Small intestine (tissue), 7 donors: ENCODE data around the gene LGALS7. TPM values are rescaled to one million over a fixed set of nuclear protein-coding genes. Genes with fewer than 3 reads are reported as not detected.

ENCODE experiments used
- DNase-seq, 2 donors: peaks; one replicate each; pipeline versions ENCODE4 v3.0.0 to v3.0.0-alpha.2; 2013
- FAIRE-seq: peaks from 2 replicates; lab custom pipeline; 2012; peaks lifted over from hg19 to GRCh38; lab: Jason Lieb, UNC
- H3K27ac ChIP-seq, 3 donors: one replicate each; pipeline ENCODE4 v1.5.1; 2013; ENCODE audit warnings: low read length in 2 of 3, mild to moderate bottlenecking in 2 of 3, control low read depth in 1 of 3, inconsistent platforms in 1 of 3, low read depth in 1 of 3, moderate library complexity in 1 of 3
- H3K27me3 ChIP-seq, 3 donors: one replicate each; pipeline ENCODE4 v1.6.1; 2013; ENCODE audit warnings: low read length in 3 of 3, inconsistent platforms in 1 of 3; ENCODE audit not compliant: control insufficient read depth in 3 of 3, insufficient read depth in 3 of 3
- H3K36me3 ChIP-seq, 3 donors: one replicate each; pipeline ENCODE4 v1.6.1; 2013; ENCODE audit warnings: low read length in 3 of 3, inconsistent platforms in 1 of 3, low read depth in 1 of 3, mild to moderate bottlenecking in 1 of 3, moderate library complexity in 1 of 3; ENCODE audit not compliant: control insufficient read depth in 3 of 3, insufficient read depth in 2 of 3
- H3K4me1 ChIP-seq, 3 donors: one replicate each; pipeline ENCODE4 v1.6.1; 2013; ENCODE audit warnings: low read length in 2 of 3, inconsistent platforms in 1 of 3, low read depth in 1 of 3, mild to moderate bottlenecking in 1 of 3, moderate library complexity in 1 of 3; ENCODE audit not compliant: control insufficient read depth in 3 of 3, insufficient read depth in 2 of 3
- H3K4me3 ChIP-seq, 3 donors: one replicate each; pipeline ENCODE4 v1.5.1; 2013; ENCODE audit warnings: low read length in 3 of 3, control low read depth in 1 of 3, inconsistent platforms in 1 of 3, low read depth in 1 of 3, mild to moderate bottlenecking in 1 of 3, moderate library complexity in 1 of 3
- H3K9me3 ChIP-seq, 2 donors: one replicate each; pipeline ENCODE4 v1.6.1; 2013; ENCODE audit warnings: low read depth in 1 of 2, low read length in 1 of 2; ENCODE audit not compliant: control insufficient read depth in 2 of 2, insufficient read depth in 1 of 2
- WGBS, 3 donors: extraction: QIAGEN DNeasy Blood & Tissue Kit; methylation state at CpG; one replicate each; pipeline ENCODE4 v1.1.7; 2013; 5-methylcytosine and 5-hydroxymethylcytosine counted together
- polyA plus RNA-seq, 4 donors: library from polyadenylated mRNA; stranded (reverse) in 3 of 4; unstranded in 1 of 4; fragments of 200-250 nt in 3 of 4; fragments of 120-200 nt in 1 of 4; gene quantifications; one replicate each; pipeline versions ENCODE4 v1.2.1 to v1.2.3, GENCODE V29; 2013
- donor health status: healthy with polysubstance abuse.
- donor health status: control.
- donor health status: control.
- donor health status: Bipolar disorder and iron deficiency.
- donor health status: healthy.

LGALS7 gene
- polyA plus RNA-seq, 4 donors = 1.1 to 9.2 TPM; not detected in 2

- no peak overlapping the region for H3K4me3 ChIP-seq
- DNase-seq (no peak), FAIRE-seq (no peak)
- H3K9me3 ChIP-seq = no peaks in the 10 kb centered on the region
- peaks cover 36 to 100% (median 45%) of the 10 kb centered on the region in 3 donors for H3K36me3 ChIP-seq
- 71 to 77% (median 76%) methylated on average over 29 to 30 of the region's 30 CpGs for WGBS, 3 donors
- no peaks in the 10 kb centered on the region for H3K27me3 ChIP-seq
- peaks cover 0 to 35% (median 0%) of the 10 kb centered on the region in 3 donors for H3K4me1 ChIP-seq
- H3K27ac ChIP-seq = peak overlapping the region in 1 of 3 donors; percentile 70
These were observed 46.5 kb downstream of the LGALS7 start for GRCh38 chr19:38726761-38727301.

- Histone ChIP-seq H3K36me3 (peaks cover 37 to 100% (median 51%) of the 10 kb centered on the region in 3 donors), H3K27me3 (no peaks in the 10 kb centered on the region), H3K9me3 (no peaks in the 10 kb centered on the region), H3K4me3 (no peak overlapping the region), H3K4me1 (peaks cover 0 to 35% (median 0%) of the 10 kb centered on the region in 3 donors), H3K27ac (peak overlapping the region in 1 of 3 donors; percentile 70)
- DNase-seq = no peak
- FAIRE-seq = no peak
- WGBS, 3 donors = 89 to 92% (median 89%) methylated on average over 6 of the region's 6 CpGs
These were observed 47.0 kb downstream of the LGALS7 start for GRCh38 chr19:38726284-38726673.

- DNase-seq (no peak), FAIRE-seq (no peak)
- no peaks in the 10 kb centered on the region for H3K9me3 ChIP-seq
- peaks cover 0 to 39% (median 0%) of the 10 kb centered on the region in 3 donors for H3K4me1 ChIP-seq
- peak overlapping the region in 1 of 3 donors; percentile 70 for H3K27ac ChIP-seq
- no peak overlapping the region for H3K4me3 ChIP-seq
- H3K36me3 ChIP-seq = peaks cover 34 to 100% (median 55%) of the 10 kb centered on the region in 3 donors
- no peaks in the 10 kb centered on the region for H3K27me3 ChIP-seq
- 89 to 93% (median 92%) methylated on average over 21 of the region's 21 CpGs for WGBS, 3 donors
These were observed 47.6 kb downstream of the LGALS7 start for GRCh38 chr19:38725469-38726283.

GRCh38 chr19:38723990-38724854, 49.1 kb downstream of the LGALS7 start:
- Histone ChIP-seq H3K27me3 (no peaks in the 10 kb centered on the region), H3K9me3 (no peaks in the 10 kb centered on the region), H3K4me1 (peaks cover 0 to 50% (median 0%) of the 10 kb centered on the region in 3 donors), H3K27ac (peak overlapping the region in 1 of 3 donors; percentile 82), H3K36me3 (peaks cover 30 to 100% (median 67%) of the 10 kb centered on the region in 3 donors), H3K4me3 (no peak overlapping the region)
- WGBS, 3 donors = 91 to 93% (median 92%) methylated on average over 42 of the region's 42 CpGs
- no peak for FAIRE-seq
- DNase-seq = no peak

- Histone ChIP-seq H3K27me3 (no peaks in the 10 kb centered on the region), H3K36me3 (peaks cover 26 to 100% (median 71%) of the 10 kb centered on the region in 3 donors), H3K4me3 (no peak overlapping the region), H3K27ac (peak overlapping the region in 1 of 3 donors; percentile 82), H3K9me3 (no peaks in the 10 kb centered on the region), H3K4me1 (peaks cover 0 to 56% (median 0%) of the 10 kb centered on the region in 3 donors)
- DNase-seq (no peak), FAIRE-seq (no peak)
- WGBS, 3 donors = 79 to 81% (median 79%) methylated on average over 10 to 11 of the region's 11 CpGs
These were observed 49.7 kb downstream of the LGALS7 start for GRCh38 chr19:38723606-38723965.

GRCh38 chr19:38722947-38723605, 50.2 kb downstream of the LGALS7 start:
- Histone ChIP-seq H3K4me1 (peaks cover 0 to 59% (median 0%) of the 10 kb centered on the region in 3 donors), H3K27me3 (no peaks in the 10 kb centered on the region), H3K4me3 (no peak overlapping the region), H3K9me3 (no peaks in the 10 kb centered on the region), H3K36me3 (peaks cover 27 to 100% (median 69%) of the 10 kb centered on the region in 3 donors), H3K27ac (peak overlapping the region in 2 of 3 donors; percentile 63 to 82)
- DNase-seq (no peak), FAIRE-seq (no peak)
- WGBS, 3 donors = 87 to 88% (median 88%) methylated on average over 10 of the region's 10 CpGs

GRCh38 chr19:38721979-38722773, 51.1 kb downstream of the LGALS7 start:
- H3K4me1 ChIP-seq = peaks cover 0 to 52% (median 0%) of the 10 kb centered on the region in 3 donors
- peaks cover 33 to 100% (median 76%) of the 10 kb centered on the region in 3 donors for H3K36me3 ChIP-seq
- DNase-seq (peak in 1 of 2 donors; percentile 61), FAIRE-seq (no peak)
- H3K27me3 ChIP-seq = no peaks in the 10 kb centered on the region
- peak overlapping the region in 2 of 3 donors; percentile 63 to 82 for H3K27ac ChIP-seq
- H3K4me3 ChIP-seq = no peak overlapping the region
- 55 to 65% (median 59%) methylated on average over 17 of the region's 17 CpGs for WGBS, 3 donors
- H3K9me3 ChIP-seq = no peaks in the 10 kb centered on the region
